ENCODE results near the gene WDR73.

Gene WDR73

GRCh38 chr15:84659904-84660781 is 6.1 kb upstream of the WDR73 start:
- Histone ChIP-seq H3K36me3 (ENCODE audit: insufficient read depth, low read length) (no peaks in the 10 kb centered on the region), H3K9ac (ENCODE audit: insufficient read length) (no peak overlapping the region), H3K9me3 (ENCODE audit: low read depth, low read length) (no peaks in the 10 kb centered on the region), H3K4me3 (no peak overlapping the region), H3K27ac (no peak overlapping the region)
- TF ChIP-seq POLR2AphosphoS5 (IDR thresholded peaks at IDR 0.05; ENCODE audit: borderline replicate concordance, low read depth, low read length) (no peak), FOXP2 (optimal IDR thresholded peaks at IDR 0.05; ENCODE audit: control extremely low read depth, extremely low read length, insufficient read depth) (no peak), EZH2 (IDR thresholded peaks at IDR 0.05) (no peak)
- DNase-seq (ENCODE audit: low read depth, low spot score): no peak

GRCh38 chr15:84658788-84659411 is 4.8 kb upstream of the WDR73 start:
- Histone ChIP-seq H3K9ac (ENCODE audit: insufficient read length) (no peak overlapping the region), H3K9me3 (ENCODE audit: low read depth, low read length) (no peaks in the 10 kb centered on the region), H3K27ac (no peak overlapping the region), H3K4me3 (no peak overlapping the region; the same call in 1 of the 2 replicates), H3K36me3 (ENCODE audit: insufficient read depth, low read length) (no peaks in the 10 kb centered on the region)
- DNase-seq (ENCODE audit: low read depth, low spot score): no peak
- TF ChIP-seq FOXP2 (optimal IDR thresholded peaks at IDR 0.05; ENCODE audit: control extremely low read depth, extremely low read length, insufficient read depth): no peak
- TF ChIP-seq EZH2 (IDR thresholded peaks at IDR 0.05): no peak
- no peak; the same call in 1 of the 2 replicates for TF ChIP-seq POLR2AphosphoS5 (IDR thresholded peaks at IDR 0.05; ENCODE audit: borderline replicate concordance, low read depth, low read length)

GRCh38 chr15:84658080-84658787 is 4.2 kb upstream of the WDR73 start, which contains the start of gene NMB:
Gene NMB, minus strand, starts transcription at chr15:84658199. Its CDS starts 47 bp downstream, at chr15:84658152.
- DNase-seq (ENCODE audit: low read depth, low spot score): no peak
- H3K27ac ChIP-seq: no peak within 1 kb of the TSS
- H3K4me3 ChIP-seq: peak within 1 kb of the TSS; percentile 79
- peak within 1 kb of the TSS; percentile 55 for H3K9ac ChIP-seq (ENCODE audit: insufficient read length)
- TF ChIP-seq POLR2AphosphoS5 (IDR thresholded peaks at IDR 0.05; ENCODE audit: borderline replicate concordance, low read depth, low read length) (no peak), FOXP2 (optimal IDR thresholded peaks at IDR 0.05; ENCODE audit: control extremely low read depth, extremely low read length, insufficient read depth) (no peak), EZH2 (IDR thresholded peaks at IDR 0.05) (no peak)
- H3K36me3 ChIP-seq (ENCODE audit: insufficient read depth, low read length): no peaks in the 10 kb centered on the region
- H3K9me3 ChIP-seq (ENCODE audit: low read depth, low read length): no peaks in the 10 kb centered on the region

- peaks cover 3% of the 10 kb centered on the region for H3K36me3 ChIP-seq (ENCODE audit: insufficient read depth, low read length)
- H3K4me3 ChIP-seq: peak overlapping the region; percentile 79
- TF ChIP-seq FOXP2 (optimal IDR thresholded peaks at IDR 0.05; ENCODE audit: control extremely low read depth, extremely low read length, insufficient read depth) (no peak), EZH2 (IDR thresholded peaks at IDR 0.05) (no peak), POLR2AphosphoS5 (IDR thresholded peaks at IDR 0.05; ENCODE audit: borderline replicate concordance, low read depth, low read length) (no peak)
- H3K9ac ChIP-seq (ENCODE audit: insufficient read length): peak overlapping the region; percentile 53
- no peak overlapping the region for H3K27ac ChIP-seq
- DNase-seq (ENCODE audit: low read depth, low spot score): no peak
- no peaks in the 10 kb centered on the region for H3K9me3 ChIP-seq (ENCODE audit: low read depth, low read length)
These were observed 3.6 kb upstream of the WDR73 start for GRCh38 chr15:84657748-84658079.

GRCh38 chr15:84656972-84657371 is 2.9 kb upstream of the WDR73 start:
- Histone ChIP-seq H3K27ac (no peak overlapping the region), H3K4me3 (no peak overlapping the region; the same call in 1 of the 2 replicates)

GRCh38 chr15:84654689-84655453 is 788 bp upstream of the WDR73 start:
- Histone ChIP-seq H3K9ac (ENCODE audit: insufficient read length) (peak overlapping the region; percentile 93), H3K36me3 (ENCODE audit: insufficient read depth, low read length) (peaks cover 23% of the 10 kb centered on the region), H3K27ac (peak overlapping the region; percentile 82; the same call in 1 of the 2 replicates), H3K4me3 (peak overlapping the region; percentile 92), H3K9me3 (ENCODE audit: low read depth, low read length) (no peaks in the 10 kb centered on the region)
- TF ChIP-seq FOXP2 (optimal IDR thresholded peaks at IDR 0.05; ENCODE audit: control extremely low read depth, extremely low read length, insufficient read depth) (peak; percentile 58), EZH2 (IDR thresholded peaks at IDR 0.05) (no peak)
- DNase-seq (ENCODE audit: low read depth, low spot score): peak; percentile 34

More at GRCh38 chr15:84656972-84657371, 2.9 kb upstream of the WDR73 start:
- Histone ChIP-seq H3K9me3 (ENCODE audit: low read depth, low read length) (no peaks in the 10 kb centered on the region), H3K36me3 (ENCODE audit: insufficient read depth, low read length) (peaks cover 10% of the 10 kb centered on the region), H3K9ac (ENCODE audit: insufficient read length) (no peak overlapping the region)
- TF ChIP-seq POLR2AphosphoS5 (IDR thresholded peaks at IDR 0.05; ENCODE audit: borderline replicate concordance, low read depth, low read length) (no peak), FOXP2 (optimal IDR thresholded peaks at IDR 0.05; ENCODE audit: control extremely low read depth, extremely low read length, insufficient read depth) (no peak), EZH2 (IDR thresholded peaks at IDR 0.05) (no peak)
- DNase-seq (ENCODE audit: low read depth, low spot score): no peak

- Histone ChIP-seq H3K9me3 (ENCODE audit: low read depth, low read length) (no peaks in the 10 kb centered on the region), H3K9ac (ENCODE audit: insufficient read length) (peak overlapping the region; percentile 93), H3K4me3 (peak overlapping the region; percentile 92), H3K36me3 (ENCODE audit: insufficient read depth, low read length) (peaks cover 34% of the 10 kb centered on the region), H3K27ac (peak overlapping the region; percentile 48; the same call in 1 of the 2 replicates)
- DNase-seq (ENCODE audit: low read depth, low spot score): no peak
- no peak for TF ChIP-seq EZH2 (IDR thresholded peaks at IDR 0.05)
- no peak for TF ChIP-seq FOXP2 (optimal IDR thresholded peaks at IDR 0.05; ENCODE audit: control extremely low read depth, extremely low read length, insufficient read depth)
- TF ChIP-seq POLR2AphosphoS5 (IDR thresholded peaks at IDR 0.05; ENCODE audit: borderline replicate concordance, low read depth, low read length): no peak
These were observed 536 bp downstream of the WDR73 start for GRCh38 chr15:84653584-84653909.
